Caco-2 (cell line): ENCODE results near the gene SPTY2D1. TPM values are rescaled to one million over a fixed set of nuclear protein-coding genes. Genes with fewer than 3 reads are reported as not detected.

Source experiments
- BruUV-seq: library from RNA; stranded (reverse); fragments of 400-500 nt; replicated peaks from 2 replicates; lab custom pipeline; 2021; lab: Mats Ljungman, UMichigan
- CTCF ChIA-PET: fragments of 300-600 bp; sonication (Branson Sonifier 250); formaldehyde crosslinking; loops from one replicate; lab custom pipeline; 2022; ENCODE audit warnings: antibody characterized with exemption; lab: Charles Lee
- POLR2A ChIA-PET: fragments of 300-600 bp; sonication (Branson Sonifier 250); formaldehyde crosslinking; loops from one replicate; lab custom pipeline; 2022; ENCODE audit warnings: antibody characterized with exemption; lab: Charles Lee
- DNase-seq, 2 experiments: peaks; one replicate each; pipeline versions ENCODE4 v3.0.0 to v3.0.0-alpha.2; 2020 to 2022
- H3K27me3 ChIP-seq: replicated peaks from 2 replicates; pipeline ENCODE4 v1.6.0; 2011; ENCODE audit warnings: low read length; ENCODE audit not compliant: control insufficient read depth, insufficient read depth
- H3K36me3 ChIP-seq: 2 replicates; pipeline ENCODE4 v1.5.1; 2011; ENCODE audit warnings: low read length; ENCODE audit not compliant: control insufficient read depth, insufficient read depth
- H3K4me1 ChIP-seq: fragments of 250-450 bp; sonication (Bioruptor Pico); 2 replicates; pipeline ENCODE4 v1.5.1; 2020; ENCODE audit warnings: mild to moderate bottlenecking
- H3K4me3 ChIP-seq: 2 replicates; pipeline ENCODE4 v1.5.1; 2011; ENCODE audit warnings: low read depth, mild to moderate bottlenecking, control low read depth, low read length
- H3K9me3 ChIP-seq: fragments of 250-450 bp; sonication (Bioruptor Pico); 2 replicates; pipeline ENCODE4 v1.5.1; 2020; ENCODE audit warnings: mild to moderate bottlenecking, moderate library complexity
- H3K27ac Mint-ChIP-seq: one replicate; pipeline ENCODE4 v1.8.0; 2022; ENCODE audit warnings: mixed read lengths; ENCODE audit not compliant: unreplicated experiment
- H3K27me3 Mint-ChIP-seq: one replicate; pipeline ENCODE4 v1.8.0; 2022; ENCODE audit warnings: mixed read lengths; ENCODE audit not compliant: insufficient read depth, unreplicated experiment
- H3K36me3 Mint-ChIP-seq: one replicate; pipeline ENCODE4 v1.8.0; 2022; ENCODE audit warnings: mild to moderate bottlenecking, mixed read lengths; ENCODE audit not compliant: insufficient read depth, unreplicated experiment
- H3K4me1 Mint-ChIP-seq: one replicate; pipeline ENCODE4 v1.8.0; 2022; ENCODE audit warnings: low read depth, mixed read lengths; ENCODE audit not compliant: unreplicated experiment
- H3K4me3 Mint-ChIP-seq: one replicate; pipeline ENCODE4 v1.8.0; 2022; ENCODE audit warnings: mild to moderate bottlenecking, moderate library complexity, mixed read lengths; ENCODE audit not compliant: unreplicated experiment
- H3K9me3 Mint-ChIP-seq: one replicate; pipeline ENCODE4 v1.8.0; 2022; ENCODE audit warnings: mixed read lengths; ENCODE audit not compliant: unreplicated experiment
- CTCF ChIP-seq, 2 experiments: fragments of 200-600 bp in 1 of 2; IDR thresholded peaks; 1 replicate in 1 of 2; 2 replicates in 1 of 2; pipeline versions ENCODE4 v1.5.1 to v1.8.0; 2011 to 2022; ENCODE audit warnings: antibody characterized with exemption in 1 of 2, control low read depth in 1 of 2, inconsistent platforms in 1 of 2, low read depth in 1 of 2, low read length in 1 of 2, mild to moderate bottlenecking in 1 of 2, moderate library complexity in 1 of 2; ENCODE audit not compliant: insufficient read depth in 1 of 2, severe bottlenecking in 1 of 2, unreplicated experiment in 1 of 2
- intact Hi-C: fragments of 100-400 bp; cut with micrococcal nuclease; formaldehyde crosslinking; loops from one replicate; pipeline ENCODE4 v1.10.0; 2022; ENCODE audit not compliant: unreplicated experiment
- total RNA-seq: library from RNA; stranded (reverse); gene quantifications from 2 replicates; pipeline ENCODE4 v1.2.3, GENCODE V29; 2022

Gene SPTY2D1
- total RNA-seq, 1 experiment from 2014 or later, result 24.6 TPM

- BruUV-seq, result no TSS peak
- H3K4me1 Mint-ChIP-seq, result no peaks in the 10 kb centered on the region
Observed at GRCh38 chr11:18580113-18580766, 53.9 kb downstream of the SPTY2D1 start.

GRCh38 chr11:18578975-18579598 lies 55.1 kb downstream of the SPTY2D1 start:
- CTCF ChIA-PET, result interaction anchor here (0.8 to 1.1 kb wide), 4 partner anchors 9 to 155 kb away, joined by 3 to 9 read pairs (median 6); partner anchors contain the start of genes TSG101 and UEVLD
- H3K9me3 Mint-ChIP-seq, result no peaks in the 10 kb centered on the region
- intact Hi-C loops, result no loop called here
- peak overlapping the region; percentile 36 for H3K4me3 Mint-ChIP-seq
- Histone ChIP-seq H3K36me3 (peaks cover 2% of the 10 kb centered on the region; the same call in 1 of the 2 replicates), H3K27me3 (no peaks in the 10 kb centered on the region), H3K4me1 (peaks cover 17% of the 10 kb centered on the region), H3K4me3 (0 out of 2 replicates have a peak overlapping the region, but pooled peaks have one; percentile 8), H3K9me3 (peaks cover 4% of the 10 kb centered on the region; the same call in 1 of the 2 replicates)
- H3K4me1 Mint-ChIP-seq, result no peaks in the 10 kb centered on the region
- H3K36me3 Mint-ChIP-seq, result peaks cover 28% of the 10 kb centered on the region
- H3K27me3 Mint-ChIP-seq, result no peaks in the 10 kb centered on the region
- POLR2A ChIA-PET, result interaction anchor here (0.6 to 1.7 kb wide), 5 partner anchors 9 to 185 kb away, joined by 3 to 17 read pairs (median 10); partner anchors contain the start of genes LDHA, SPTY2D1, TSG101 and UEVLD
- H3K27ac Mint-ChIP-seq, result peak overlapping the region; percentile 69
- peak; percentile 88 for DNase-seq
- no peak for TF ChIP-seq CTCF (IDR thresholded peaks at IDR 0.05; ENCODE audit: insufficient read depth in 1 of 2, low read depth in 1 of 2, low read length in 1 of 2, severe bottlenecking in 1 of 2, unreplicated experiment in 1 of 2)
- no TSS peak for BruUV-seq

More at GRCh38 chr11:18580113-18580766, 53.9 kb downstream of the SPTY2D1 start:
- H3K4me3 ChIP-seq, result no peak overlapping the region
- no peak for DNase-seq
- ChIA-PET POLR2A (interaction anchor here (1.4 to 1.5 kb wide), 2 partner anchors 54 kb away, joined by 17 read pairs; partner anchors contain the start of genes SPTY2D1 and TSG101), CTCF (interaction anchor here (0.6 kb wide), 1 partner anchor 148 kb away, joined by 3 read pairs; no protein-coding TSS in a partner anchor)
- intact Hi-C loops, result no loop called here
- H3K4me1 ChIP-seq, result peaks cover 17% of the 10 kb centered on the region
- Mint-ChIP-seq H3K27me3 (no peaks in the 10 kb centered on the region), H3K4me3 (no peak overlapping the region), H3K36me3 (peaks cover 25% of the 10 kb centered on the region), H3K27ac (no peak overlapping the region), H3K9me3 (no peaks in the 10 kb centered on the region)
- peaks cover 2% of the 10 kb centered on the region; the same call in 1 of the 2 replicates for H3K36me3 ChIP-seq
- peaks cover 4% of the 10 kb centered on the region; the same call in 1 of the 2 replicates for H3K9me3 ChIP-seq
- no peak for TF ChIP-seq CTCF (IDR thresholded peaks at IDR 0.05; ENCODE audit: insufficient read depth in 1 of 2, low read depth in 1 of 2, low read length in 1 of 2, severe bottlenecking in 1 of 2, unreplicated experiment in 1 of 2)
- no peaks in the 10 kb centered on the region for H3K27me3 ChIP-seq

GRCh38 chr11:18575361-18575760 lies 58.8 kb downstream of the SPTY2D1 start:
- no peak for DNase-seq
- no peak overlapping the region for H3K4me3 ChIP-seq
- Mint-ChIP-seq H3K9me3 (no peaks in the 10 kb centered on the region), H3K36me3 (peaks cover 36% of the 10 kb centered on the region), H3K27me3 (no peaks in the 10 kb centered on the region), H3K27ac (no peak overlapping the region), H3K4me1 (no peaks in the 10 kb centered on the region), H3K4me3 (no peak overlapping the region)
- ChIA-PET CTCF (no interaction called here), POLR2A (no interaction called here)
- H3K36me3 ChIP-seq, result peaks cover 2% of the 10 kb centered on the region; the same call in 1 of the 2 replicates
- no peaks in the 10 kb centered on the region for H3K27me3 ChIP-seq
- peaks cover 4% of the 10 kb centered on the region; the same call in 1 of the 2 replicates for H3K9me3 ChIP-seq
- intact Hi-C loops, result no loop called here
- TF ChIP-seq CTCF (IDR thresholded peaks at IDR 0.05; ENCODE audit: insufficient read depth in 1 of 2, low read depth in 1 of 2, low read length in 1 of 2, severe bottlenecking in 1 of 2, unreplicated experiment in 1 of 2), result no peak
- BruUV-seq, result no TSS peak
- H3K4me1 ChIP-seq, result peaks cover 16% of the 10 kb centered on the region
